CD4-positive, alpha-beta T cell (primary cell): Measurements from ENCODE around the gene NPAS3. TPM values are rescaled to one million over a fixed set of nuclear protein-coding genes. Genes with fewer than 3 reads are reported as not detected.

Source experiments
- ATAC-seq: fragments of 200-7000 bp; cut with Tn5 transposase; one replicate; pipeline ENCODE4 v1.10.0; 2022; ENCODE audit warnings: mild to moderate bottlenecking; ENCODE audit not compliant: poor library complexity
- CTCF ChIA-PET: fragments of 350-600 bp; sonication (Branson Sonifier 250); formaldehyde crosslinking; loops from one replicate; lab custom pipeline; 2021; ENCODE audit warnings: antibody characterized with exemption, inconsistent platforms; lab: Charles Lee
- POLR2A ChIA-PET: fragments of 350-600 bp; sonication (Branson Sonifier 250); formaldehyde crosslinking; loops from one replicate; lab custom pipeline; 2021; ENCODE audit warnings: antibody characterized with exemption, inconsistent platforms; lab: Charles Lee
- DNase-seq, 14 experiments: peaks; one replicate each; pipeline ENCODE4 v3.0.0-alpha.2; 2013 to 2020; ENCODE audit warnings: mixed read lengths in 2 of 14
- H3K27ac ChIP-seq, 2 donors: one replicate each; pipeline versions ENCODE4 v1.5.1 to v1.7.0; 2013; ENCODE audit warnings: low read length in 2 of 2, low read depth in 1 of 2, mild to moderate bottlenecking in 1 of 2
- H3K27me3 ChIP-seq, 2 experiments: 1 replicate in 1 of 2; 2 replicates in 1 of 2; pipeline versions ENCODE4 v1.6.1 to v1.7.0; 2013; ENCODE audit warnings: low read length in 2 of 2, control low read depth in 1 of 2, mild to moderate bottlenecking in 1 of 2, moderate library complexity in 1 of 2; ENCODE audit not compliant: insufficient read depth in 2 of 2, control insufficient read depth in 1 of 2
- H3K36me3 ChIP-seq: one replicate; pipeline ENCODE4 v1.6.1; 2013; ENCODE audit warnings: low read length, control low read depth; ENCODE audit not compliant: insufficient read depth
- H3K4me1 ChIP-seq: one replicate; pipeline ENCODE4 v1.6.1; 2013; ENCODE audit warnings: low read length, control low read depth; ENCODE audit not compliant: insufficient read depth
- H3K4me3 ChIP-seq: one replicate; pipeline ENCODE4 v1.5.1; 2013; ENCODE audit warnings: mild to moderate bottlenecking, low read length, moderate library complexity
- H3K9me3 ChIP-seq, 2 experiments: 1 replicate in 1 of 2; 2 replicates in 1 of 2; pipeline versions ENCODE4 v1.6.1 to v1.7.0; 2013; ENCODE audit warnings: low read length in 2 of 2, mild to moderate bottlenecking in 2 of 2, control low read depth in 1 of 2, moderate library complexity in 1 of 2; ENCODE audit not compliant: control insufficient read depth in 1 of 2, insufficient read depth in 1 of 2
- H3K27ac Mint-ChIP-seq: one replicate; pipeline ENCODE4 v1.8.0; 2020; ENCODE audit warnings: mixed read lengths
- H3K27me3 Mint-ChIP-seq: one replicate; pipeline ENCODE4 v1.8.0; 2021; ENCODE audit warnings: mixed read lengths
- H3K36me3 Mint-ChIP-seq: one replicate; pipeline ENCODE4 v1.8.0; 2021; ENCODE audit warnings: low read depth, mixed read lengths
- H3K4me1 Mint-ChIP-seq: one replicate; pipeline ENCODE4 v1.8.0; 2021; ENCODE audit warnings: low read depth, mixed read lengths
- H3K4me3 Mint-ChIP-seq: one replicate; pipeline ENCODE4 v1.8.0; 2020; ENCODE audit warnings: mild to moderate bottlenecking, mixed read lengths
- H3K9me3 Mint-ChIP-seq: one replicate; pipeline ENCODE4 v1.8.0; 2020; ENCODE audit warnings: mixed read lengths
- intact Hi-C, 2 experiments: fragments of 100-400 bp; cut with DNase I in 1 of 2; cut with micrococcal nuclease in 1 of 2; formaldehyde crosslinking; loops; one replicate each; pipeline versions ENCODE4 v1.15.1 to v1.9.0; 2023 to 2025; cut with DNase I, micrococcal nuclease
- total RNA-seq, 174 experiments: library from RNA in 2 of 174; stranded (reverse) in 2 of 174; gene quantifications; one replicate each; pipeline ENCODE4 v1.2.3 and lab custom pipeline; 2021 to 2026
- TF ChIP-seq, protein P1 (sequence below): fragments of 200-600 bp; IDR thresholded peaks from one replicate; pipeline ENCODE4 v1.8.0; 2022; ENCODE audit warnings: antibody characterized with exemption, mild to moderate bottlenecking

Gene NPAS3
- total RNA-seq, 2 experiments from 2014 or later, result not detected

DNA sequence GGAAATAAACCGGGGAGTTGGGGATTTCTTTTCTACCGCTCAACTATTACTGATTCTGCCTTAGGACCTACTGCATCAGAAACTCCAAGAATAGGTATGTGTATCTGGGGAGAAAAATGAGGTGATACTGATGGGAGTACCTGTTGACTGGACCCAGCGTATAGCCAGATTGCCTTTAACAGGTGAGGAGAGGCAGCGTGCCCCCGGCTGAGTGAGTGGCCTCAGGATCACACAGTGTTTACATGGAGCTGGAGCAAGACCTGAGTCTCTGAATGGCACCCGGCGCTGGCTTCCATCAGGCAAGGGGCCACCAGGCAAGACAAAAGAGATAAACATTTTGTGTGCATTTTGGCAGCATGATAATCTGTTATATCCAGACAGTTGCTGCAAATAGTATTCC is 516.0 kb downstream of the NPAS3 start:
- ChIA-PET CTCF (no interaction called here), POLR2A (no interaction called here)
- TF ChIP-seq, protein P1, sequence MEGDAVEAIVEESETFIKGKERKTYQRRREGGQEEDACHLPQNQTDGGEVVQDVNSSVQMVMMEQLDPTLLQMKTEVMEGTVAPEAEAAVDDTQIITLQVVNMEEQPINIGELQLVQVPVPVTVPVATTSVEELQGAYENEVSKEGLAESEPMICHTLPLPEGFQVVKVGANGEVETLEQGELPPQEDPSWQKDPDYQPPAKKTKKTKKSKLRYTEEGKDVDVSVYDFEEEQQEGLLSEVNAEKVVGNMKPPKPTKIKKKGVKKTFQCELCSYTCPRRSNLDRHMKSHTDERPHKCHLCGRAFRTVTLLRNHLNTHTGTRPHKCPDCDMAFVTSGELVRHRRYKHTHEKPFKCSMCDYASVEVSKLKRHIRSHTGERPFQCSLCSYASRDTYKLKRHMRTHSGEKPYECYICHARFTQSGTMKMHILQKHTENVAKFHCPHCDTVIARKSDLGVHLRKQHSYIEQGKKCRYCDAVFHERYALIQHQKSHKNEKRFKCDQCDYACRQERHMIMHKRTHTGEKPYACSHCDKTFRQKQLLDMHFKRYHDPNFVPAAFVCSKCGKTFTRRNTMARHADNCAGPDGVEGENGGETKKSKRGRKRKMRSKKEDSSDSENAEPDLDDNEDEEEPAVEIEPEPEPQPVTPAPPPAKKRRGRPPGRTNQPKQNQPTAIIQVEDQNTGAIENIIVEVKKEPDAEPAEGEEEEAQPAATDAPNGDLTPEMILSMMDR, result no peak
- Mint-ChIP-seq H3K27me3 (no peaks in the 10 kb centered on the region), H3K9me3 (no peaks in the 10 kb centered on the region), H3K4me3 (no peak overlapping the region), H3K36me3 (no peaks in the 10 kb centered on the region), H3K27ac (no peak overlapping the region), H3K4me1 (peaks cover 11% of the 10 kb centered on the region)
- no peaks in the 10 kb centered on the region for H3K27me3 ChIP-seq
- H3K36me3 ChIP-seq, result no peaks in the 10 kb centered on the region
- no peaks in the 10 kb centered on the region for H3K9me3 ChIP-seq
- ATAC-seq (no peak), DNase-seq (no peak)
- intact Hi-C loops, result no loop called here
- H3K4me1 ChIP-seq, result no peaks in the 10 kb centered on the region
- H3K4me3 ChIP-seq, result no peak overlapping the region
- no peak overlapping the region for H3K27ac ChIP-seq

GRCh38 chr14:33455654-33456345 is 517.1 kb downstream of the NPAS3 start:
- H3K4me1 ChIP-seq, result no peaks in the 10 kb centered on the region
- Mint-ChIP-seq H3K27ac (no peak overlapping the region), H3K4me3 (no peak overlapping the region), H3K4me1 (peaks cover 11% of the 10 kb centered on the region), H3K36me3 (no peaks in the 10 kb centered on the region), H3K27me3 (no peaks in the 10 kb centered on the region), H3K9me3 (no peaks in the 10 kb centered on the region)
- ATAC-seq (no peak), DNase-seq (no peak)
- H3K9me3 ChIP-seq, result no peaks in the 10 kb centered on the region
- no peaks in the 10 kb centered on the region for H3K27me3 ChIP-seq
- CTCF ChIA-PET, result no interaction called here
- TF ChIP-seq, protein P1, result no peak
- POLR2A ChIA-PET, result no interaction called here
- no peak overlapping the region for H3K27ac ChIP-seq
- no peak overlapping the region for H3K4me3 ChIP-seq
- H3K36me3 ChIP-seq, result no peaks in the 10 kb centered on the region
- intact Hi-C loops, result no loop called here

DNA sequence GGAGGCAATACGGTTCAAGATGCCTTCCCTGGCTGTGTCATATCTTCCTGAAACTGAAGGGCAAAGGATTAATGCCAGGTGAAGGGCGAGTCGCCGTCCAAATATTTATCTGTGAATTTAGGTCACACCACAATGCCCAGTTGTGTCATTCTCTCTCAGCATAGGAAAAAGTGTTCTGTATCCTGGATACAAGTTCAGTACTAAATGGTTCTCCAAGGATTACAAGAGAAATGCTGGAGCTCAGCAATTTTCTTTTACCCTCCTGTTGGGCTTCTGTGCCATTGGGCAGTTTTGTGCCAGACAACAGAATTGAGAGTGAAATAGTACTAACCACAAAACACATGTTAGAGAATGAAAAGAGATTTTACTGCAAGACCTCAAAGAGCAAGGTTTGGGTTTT is 518.3 kb downstream of the NPAS3 start:
- TF ChIP-seq, protein P1, result no peak
- H3K27me3 ChIP-seq, result no peaks in the 10 kb centered on the region
- Mint-ChIP-seq H3K27ac (no peak overlapping the region), H3K4me1 (peaks cover 11% of the 10 kb centered on the region), H3K4me3 (no peak overlapping the region), H3K36me3 (no peaks in the 10 kb centered on the region), H3K27me3 (no peaks in the 10 kb centered on the region), H3K9me3 (no peaks in the 10 kb centered on the region)
- H3K4me1 ChIP-seq, result no peaks in the 10 kb centered on the region
- no peak overlapping the region for H3K4me3 ChIP-seq
- CTCF ChIA-PET, result no interaction called here
- no peak overlapping the region for H3K27ac ChIP-seq
- intact Hi-C loops, result no loop called here
- DNase-seq, result no peak
- POLR2A ChIA-PET, result no interaction called here
- H3K36me3 ChIP-seq, result no peaks in the 10 kb centered on the region
- no peaks in the 10 kb centered on the region for H3K9me3 ChIP-seq
- ATAC-seq, result no peak
